Measurements from ENCODE around the gene LRRC8D.

LRRC8D gene

DNA sequence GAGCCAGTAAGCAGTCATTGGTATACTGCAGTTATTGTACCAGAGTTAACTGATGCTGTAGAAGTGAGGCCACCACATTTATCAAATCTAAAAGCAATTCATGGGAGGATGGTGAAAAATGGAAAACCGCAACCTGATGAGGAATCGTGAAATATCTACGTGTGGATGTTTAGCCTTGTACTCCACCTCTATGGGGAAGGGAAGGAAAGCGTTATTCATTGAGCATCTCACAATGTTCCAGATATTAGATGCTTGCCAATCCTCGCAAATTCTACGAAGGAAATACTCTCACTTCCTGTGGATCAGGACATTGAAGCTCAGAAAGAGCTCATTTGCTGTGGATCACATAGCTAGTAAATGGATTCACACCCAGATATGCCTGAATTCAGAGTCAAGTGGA is 77.3 kb downstream of the LRRC8D start:
- DNase-seq: no peak

DNA sequence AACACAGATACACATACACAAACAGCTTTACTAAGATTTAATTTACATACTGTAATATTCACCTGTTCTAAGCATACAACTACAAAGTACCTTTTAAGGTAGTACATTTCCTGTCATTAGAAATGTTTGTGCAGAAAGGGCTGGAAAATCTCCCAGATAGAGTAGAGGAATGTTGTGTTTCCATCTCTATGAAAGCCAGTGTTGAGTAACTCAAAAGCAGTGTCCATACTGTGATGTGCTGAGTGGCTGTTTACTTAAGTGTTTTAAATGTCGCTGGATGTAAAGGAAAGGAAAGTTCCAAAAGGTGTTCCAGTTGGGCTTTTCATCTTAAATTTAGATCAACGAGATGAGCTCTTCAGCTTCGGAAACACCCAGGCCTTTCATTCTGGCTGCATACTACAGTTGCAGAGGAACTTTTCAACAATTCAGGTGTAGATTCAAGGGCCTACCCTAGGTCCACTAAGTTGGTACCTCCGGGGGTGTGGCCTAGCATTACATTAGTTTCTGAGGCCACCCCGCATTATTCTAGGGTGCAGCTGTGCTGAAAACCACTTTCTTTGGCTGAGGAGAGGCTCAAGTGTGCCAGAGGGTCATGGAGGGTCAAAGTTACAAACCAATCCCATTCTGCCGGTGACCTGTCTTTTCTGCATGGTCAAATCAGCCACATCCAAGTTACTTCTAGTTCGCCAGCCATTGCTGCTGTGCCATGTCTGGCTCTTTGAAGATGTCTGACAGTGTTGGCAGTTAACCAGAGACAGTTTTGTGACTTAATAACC is 78.1 kb downstream of the LRRC8D start:
- DNase-seq: no peak

GRCh38 chr1:89900323-89900722 is 79.5 kb downstream of the LRRC8D start:
- DNase-seq: no peak

- no peak for DNase-seq
These were observed 80.2 kb downstream of the LRRC8D start for GRCh38 chr1:89900791-89901708.

GRCh38 chr1:89901957-89902669 is 81.3 kb downstream of the LRRC8D start:
- no peak for DNase-seq

GRCh38 chr1:89903550-89903949 is 82.7 kb downstream of the LRRC8D start:
- no peak for DNase-seq

GRCh38 chr1:89904219-89904980 is 83.6 kb downstream of the LRRC8D start:
- peak; percentile 50 to 54 for DNase-seq

GRCh38 chr1:89905395-89906058 is 84.7 kb downstream of the LRRC8D start:
- no peak for DNase-seq

DNA sequence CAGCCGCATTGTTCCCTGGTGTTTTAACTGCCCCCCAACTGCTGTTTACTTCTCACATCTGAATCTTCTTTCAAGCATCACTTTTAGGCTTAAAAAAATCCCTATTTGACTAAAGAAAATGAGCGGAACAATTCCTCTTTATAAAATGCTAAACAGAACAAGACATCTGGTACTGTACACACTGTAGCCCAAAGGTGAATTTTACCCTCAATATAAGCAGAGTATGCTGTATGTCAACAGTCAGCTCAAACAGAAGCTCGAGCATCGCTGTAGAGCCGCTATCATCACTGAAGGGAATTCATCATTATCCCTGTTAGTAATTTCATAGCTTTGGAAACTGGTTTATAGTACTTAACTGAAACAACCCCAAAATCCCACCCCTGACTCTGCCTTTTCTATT is 85.3 kb downstream of the LRRC8D start:
- DNase-seq: no peak

GRCh38 chr1:89907727-89908212 is 86.9 kb downstream of the LRRC8D start:
- no peak for DNase-seq

DNA sequence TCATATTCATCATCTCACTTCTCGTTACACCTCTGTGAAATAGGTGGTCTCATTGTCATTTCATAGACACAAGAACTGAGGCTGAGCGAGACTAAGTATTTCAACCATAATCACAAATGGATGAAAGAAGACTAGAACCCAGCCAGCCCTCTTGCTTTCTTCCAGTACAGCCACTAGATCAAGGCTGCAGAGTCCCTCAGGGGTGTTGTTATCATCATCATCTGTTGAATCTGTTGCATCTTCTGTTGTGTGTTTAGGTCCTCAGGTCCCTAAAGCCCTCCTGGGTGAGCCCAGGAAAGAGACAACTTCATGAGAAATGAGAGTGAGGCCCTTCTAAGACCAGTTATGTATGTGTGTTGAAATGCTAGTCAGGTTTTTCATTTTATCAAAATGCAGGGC is 87.4 kb downstream of the LRRC8D start:
- peak in 1 of 2 experiments; percentile 38 for DNase-seq

GRCh38 chr1:89908672-89909436 is 88.0 kb downstream of the LRRC8D start:
- peak; percentile 33 to 52 for DNase-seq

GRCh38 chr1:89910268-89910667 is 89.4 kb downstream of the LRRC8D start:
- DNase-seq: no peak

- no peak for DNase-seq
These were observed 89.9 kb downstream of the LRRC8D start for GRCh38 chr1:89910780-89911179.

- no peak for DNase-seq
These were observed 90.6 kb downstream of the LRRC8D start for GRCh38 chr1:89911191-89911991.

DNA sequence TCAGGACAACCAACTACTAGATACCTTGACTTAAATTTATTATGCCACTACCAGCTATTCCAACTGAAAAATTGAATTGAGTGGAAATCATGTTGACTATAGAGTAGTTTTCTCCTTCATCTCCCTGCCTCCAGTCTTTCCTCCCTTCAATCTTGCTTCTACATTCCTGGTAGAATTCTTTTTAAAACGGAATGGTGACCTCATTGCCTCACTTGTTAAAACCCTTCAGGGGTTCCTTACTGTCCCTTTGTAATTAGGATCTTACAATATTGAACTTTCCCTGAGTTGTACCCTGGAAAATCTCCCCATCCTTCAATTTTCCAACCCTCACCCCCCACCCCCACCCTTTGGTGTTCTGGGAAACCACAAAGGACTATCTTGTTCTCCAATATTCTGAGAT is 91.2 kb downstream of the LRRC8D start:
- DNase-seq: no peak

DNA sequence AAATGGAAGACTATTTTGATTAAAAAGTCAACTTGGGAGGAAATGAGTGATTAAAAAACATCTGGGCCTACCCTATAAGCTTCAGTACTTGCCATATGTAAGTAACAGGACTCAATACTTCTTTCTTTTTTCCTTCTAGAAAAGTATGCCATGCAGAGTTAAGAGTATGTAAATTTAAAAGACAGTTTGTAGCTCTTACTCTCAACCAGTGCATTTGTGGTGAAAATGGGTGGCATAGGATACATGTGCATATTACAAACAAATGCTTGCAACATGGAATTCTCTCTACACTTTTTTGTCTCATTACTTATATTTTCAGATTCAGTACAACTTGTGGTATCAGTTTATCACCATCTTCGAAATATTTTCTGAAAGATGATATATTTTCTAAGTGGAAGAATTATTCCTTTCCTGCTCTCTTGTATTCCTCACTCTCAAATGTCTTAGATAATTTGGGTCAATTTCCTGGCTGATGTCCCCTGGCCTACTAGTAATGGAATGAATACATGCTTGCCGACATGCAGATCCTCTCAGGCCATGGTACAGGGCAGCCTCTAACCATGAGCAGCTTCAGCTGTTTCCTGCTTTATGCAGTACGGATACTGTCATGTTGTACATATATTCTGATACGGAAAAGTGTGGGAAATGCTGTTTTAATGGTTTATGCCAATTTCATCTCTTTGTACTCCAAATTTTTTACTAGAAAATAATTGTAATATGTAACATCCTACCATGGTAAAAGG is 92.7 kb downstream of the LRRC8D start:
- no peak for DNase-seq

GRCh38 chr1:89917353-89917752 is 96.5 kb downstream of the LRRC8D start:
- no peak for DNase-seq

DNA sequence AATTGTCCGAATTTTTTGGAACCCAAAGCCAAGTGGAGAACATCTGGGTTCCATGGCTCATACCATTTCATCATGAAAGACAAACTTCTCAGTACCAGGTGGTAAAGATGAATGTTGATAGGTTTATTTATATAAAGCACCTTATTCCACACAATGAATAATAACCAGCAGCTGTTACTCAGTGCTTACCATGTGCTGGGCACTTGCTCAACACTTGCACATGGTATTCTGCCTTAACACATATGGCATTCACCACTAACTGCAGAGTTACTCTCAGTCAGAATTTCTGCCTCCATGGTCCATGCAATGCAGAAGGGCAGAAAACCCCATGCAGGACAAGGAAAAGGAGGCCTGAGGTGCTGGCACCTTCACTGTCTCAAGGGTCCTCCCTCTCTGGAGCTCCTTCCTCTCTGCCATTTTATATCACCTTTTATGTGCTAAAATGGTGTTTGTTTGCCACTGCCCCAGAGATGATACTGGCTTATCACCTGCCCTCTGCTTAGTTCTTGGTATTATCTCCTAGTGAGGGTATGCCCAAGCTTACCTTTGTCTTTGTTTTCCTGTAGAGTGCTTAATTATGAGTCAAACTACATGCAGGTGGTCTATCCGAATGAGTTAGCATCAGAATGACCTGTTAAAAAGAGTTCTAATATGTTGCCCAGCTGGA is 97.4 kb downstream of the LRRC8D start:
- DNase-seq: no peak

Measured in Kasumi-1 (cell line).